Gastrocnemius medialis (tissue), 4 donors: Measurements from ENCODE around the gene ORC4.

Source experiments
- POLR2A ChIP-seq, 2 donors: fragments of 450-650 bp; IDR thresholded peaks; one replicate each; pipeline ENCODE4 v1.6.1; 2017; ENCODE audit warnings: antibody characterized with exemption in 2 of 2, mild to moderate bottlenecking in 2 of 2, moderate library complexity in 2 of 2
- TF ChIP-seq, protein P1 (sequence below), 5 experiments: fragments of 450-650 bp in 3 of 5; fragments of 200-600 bp in 2 of 5; sonication (generic) in 2 of 5; IDR thresholded peaks in 4 of 5; conservative IDR thresholded peaks in 1 of 5; 1 replicate in 4 of 5; 2 replicates in 1 of 5; pipeline ENCODE4 v1.5.1; 2016 to 2019; ENCODE audit warnings: antibody characterized with exemption in 5 of 5, mild to moderate bottlenecking in 3 of 5, moderate library complexity in 3 of 5

DNA sequence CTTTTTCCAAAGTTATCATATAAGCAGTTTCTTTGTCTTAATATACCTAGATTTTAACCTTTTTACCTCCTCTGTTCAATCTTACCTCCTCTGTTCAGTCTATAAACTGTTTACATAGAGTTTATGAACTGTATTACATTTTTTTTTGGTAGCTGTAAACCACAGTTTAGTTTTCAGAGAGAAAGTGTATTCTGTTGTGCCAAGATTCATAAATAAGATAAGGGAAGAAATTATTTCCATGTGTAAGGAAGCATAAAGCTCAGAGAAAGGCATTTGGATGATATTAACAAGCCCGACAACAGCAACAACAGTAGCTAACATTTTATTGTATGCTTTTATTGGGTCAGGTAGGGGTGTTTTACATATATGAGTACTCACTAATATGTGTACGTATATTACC, 104.5 kb downstream of the ORC4 start:
- TF ChIP-seq, protein P1, sequence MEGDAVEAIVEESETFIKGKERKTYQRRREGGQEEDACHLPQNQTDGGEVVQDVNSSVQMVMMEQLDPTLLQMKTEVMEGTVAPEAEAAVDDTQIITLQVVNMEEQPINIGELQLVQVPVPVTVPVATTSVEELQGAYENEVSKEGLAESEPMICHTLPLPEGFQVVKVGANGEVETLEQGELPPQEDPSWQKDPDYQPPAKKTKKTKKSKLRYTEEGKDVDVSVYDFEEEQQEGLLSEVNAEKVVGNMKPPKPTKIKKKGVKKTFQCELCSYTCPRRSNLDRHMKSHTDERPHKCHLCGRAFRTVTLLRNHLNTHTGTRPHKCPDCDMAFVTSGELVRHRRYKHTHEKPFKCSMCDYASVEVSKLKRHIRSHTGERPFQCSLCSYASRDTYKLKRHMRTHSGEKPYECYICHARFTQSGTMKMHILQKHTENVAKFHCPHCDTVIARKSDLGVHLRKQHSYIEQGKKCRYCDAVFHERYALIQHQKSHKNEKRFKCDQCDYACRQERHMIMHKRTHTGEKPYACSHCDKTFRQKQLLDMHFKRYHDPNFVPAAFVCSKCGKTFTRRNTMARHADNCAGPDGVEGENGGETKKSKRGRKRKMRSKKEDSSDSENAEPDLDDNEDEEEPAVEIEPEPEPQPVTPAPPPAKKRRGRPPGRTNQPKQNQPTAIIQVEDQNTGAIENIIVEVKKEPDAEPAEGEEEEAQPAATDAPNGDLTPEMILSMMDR (IDR thresholded peaks at IDR 0.05 in 4 of 5, conservative IDR thresholded peaks at IDR 0.05 in 1 of 5), result no peak
- TF ChIP-seq POLR2A (IDR thresholded peaks at IDR 0.05), result no peak
